DND-41 (cell line): ENCODE results near the gene MCTP1.
"Not testable (repeated sequence)": the region's sequence is repeated elsewhere in the genome, so short reads cannot be mapped to it uniquely, and the experiment has no call there.

Source experiments
- ATAC-seq: fragments of 200-7000 bp; cut with Tn5 transposase; 3 replicates; pipeline ENCODE4 v1.9.1; 2021; ENCODE audit warnings: low read depth; ENCODE audit not compliant: insufficient read depth
- DNase-seq: peaks from one replicate; pipeline ENCODE4 v3.0.0-alpha.2; 2020
- H2AFZ ChIP-seq: 2 replicates; pipeline ENCODE4 v1.6.0; 2012; ENCODE audit warnings: low read depth, low read length
- H3K27ac ChIP-seq: 2 replicates; pipeline ENCODE4 v1.5.1; 2012; ENCODE audit warnings: low read length, inconsistent platforms
- H3K27me3 ChIP-seq: fragments of 200-600 bp; sonication (generic); 2 replicates; pipeline ENCODE4 v1.6.0; 2012; ENCODE audit warnings: low read length, mild to moderate bottlenecking, inconsistent platforms; ENCODE audit not compliant: insufficient read depth, poor library complexity
- H3K36me3 ChIP-seq: 2 replicates; pipeline ENCODE4 v1.5.1; 2012; ENCODE audit warnings: low read length, inconsistent platforms; ENCODE audit not compliant: insufficient read depth
- H3K4me1 ChIP-seq: 2 replicates; pipeline ENCODE4 v1.5.1; 2012; ENCODE audit warnings: mild to moderate bottlenecking, low read length; ENCODE audit not compliant: insufficient read depth
- H3K4me2 ChIP-seq: 2 replicates; pipeline ENCODE4 v1.6.0; 2012; ENCODE audit warnings: mild to moderate bottlenecking, moderate library complexity, low read length, inconsistent platforms; ENCODE audit not compliant: insufficient read depth
- H3K4me3 ChIP-seq, 2 experiments: fragments of 200-600 bp in 1 of 2; shearing (Covaris generic) in 1 of 2; 2 replicates each; pipeline ENCODE4 v1.5.1; 2012 to 2016; ENCODE audit warnings: inconsistent platforms in 2 of 2, low read length in 2 of 2, mild to moderate bottlenecking in 2 of 2, low read depth in 1 of 2, moderate library complexity in 1 of 2
- H3K79me2 ChIP-seq: 2 replicates; pipeline ENCODE4 v1.6.0; 2012; ENCODE audit warnings: low read length, inconsistent platforms; ENCODE audit not compliant: insufficient read depth
- H3K9ac ChIP-seq: 2 replicates; pipeline ENCODE4 v1.6.0; 2012; ENCODE audit warnings: low read depth, mild to moderate bottlenecking, inconsistent platforms, low read length, moderate library complexity
- H3K9me3 ChIP-seq: 2 replicates; pipeline ENCODE4 v1.5.1; 2012; ENCODE audit warnings: low read length, moderate library complexity, mild to moderate bottlenecking, inconsistent platforms; ENCODE audit not compliant: insufficient read depth, severe bottlenecking
- H4K20me1 ChIP-seq: 2 replicates; pipeline ENCODE4 v1.6.0; 2012; ENCODE audit warnings: low read length; ENCODE audit not compliant: insufficient read depth
- EZH2 ChIP-seq: IDR thresholded peaks from 3 replicates; pipeline ENCODE4 v1.6.1; 2012; ENCODE audit warnings: borderline replicate concordance, low read depth, mild to moderate bottlenecking, moderate library complexity, low read length, inconsistent platforms; ENCODE audit not compliant: severe bottlenecking
- TF ChIP-seq, protein P1 (sequence below): IDR thresholded peaks from 2 replicates; pipeline ENCODE4 v1.5.1; 2012; ENCODE audit warnings: borderline replicate concordance, low read length, moderate library complexity, mild to moderate bottlenecking; ENCODE audit not compliant: poor library complexity, severe bottlenecking; ENCODE audit errors: extremely low read depth

The MCTP1 gene

DNA sequence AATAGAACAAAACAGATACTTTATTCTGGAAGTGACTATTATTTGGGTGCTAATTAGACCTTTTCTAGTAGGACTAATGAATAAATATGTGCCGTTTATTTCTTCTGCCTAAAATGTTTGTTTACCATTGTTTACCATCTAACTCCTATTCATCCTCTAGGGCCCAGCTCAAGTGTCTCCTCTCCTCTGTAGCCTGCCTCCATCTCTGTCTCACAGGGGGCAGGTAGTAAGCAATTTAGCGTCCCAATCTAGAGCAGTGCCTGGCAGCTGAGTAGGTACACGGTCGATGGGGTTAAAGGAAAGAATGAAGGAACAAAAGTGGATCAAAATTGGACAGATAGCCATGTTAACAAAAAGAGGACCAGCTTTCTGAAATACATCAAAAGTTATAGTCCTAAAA, 435.6 kb downstream of the MCTP1 start:
- Histone ChIP-seq H3K36me3 (no peaks in the 10 kb centered on the region), H3K9ac (no peak overlapping the region), H3K4me2 (no peak overlapping the region), H3K27ac (no peak overlapping the region), H4K20me1 (no peaks in the 10 kb centered on the region), H2AFZ (no peak overlapping the region), H3K4me3 (no peak overlapping the region), H3K9me3 (no peaks in the 10 kb centered on the region), H3K4me1 (no peaks in the 10 kb centered on the region), H3K27me3 (no peaks in the 10 kb centered on the region), H3K79me2 (no peaks in the 10 kb centered on the region)
- ATAC-seq (no peak), DNase-seq (no peak)
- TF ChIP-seq, protein P1, sequence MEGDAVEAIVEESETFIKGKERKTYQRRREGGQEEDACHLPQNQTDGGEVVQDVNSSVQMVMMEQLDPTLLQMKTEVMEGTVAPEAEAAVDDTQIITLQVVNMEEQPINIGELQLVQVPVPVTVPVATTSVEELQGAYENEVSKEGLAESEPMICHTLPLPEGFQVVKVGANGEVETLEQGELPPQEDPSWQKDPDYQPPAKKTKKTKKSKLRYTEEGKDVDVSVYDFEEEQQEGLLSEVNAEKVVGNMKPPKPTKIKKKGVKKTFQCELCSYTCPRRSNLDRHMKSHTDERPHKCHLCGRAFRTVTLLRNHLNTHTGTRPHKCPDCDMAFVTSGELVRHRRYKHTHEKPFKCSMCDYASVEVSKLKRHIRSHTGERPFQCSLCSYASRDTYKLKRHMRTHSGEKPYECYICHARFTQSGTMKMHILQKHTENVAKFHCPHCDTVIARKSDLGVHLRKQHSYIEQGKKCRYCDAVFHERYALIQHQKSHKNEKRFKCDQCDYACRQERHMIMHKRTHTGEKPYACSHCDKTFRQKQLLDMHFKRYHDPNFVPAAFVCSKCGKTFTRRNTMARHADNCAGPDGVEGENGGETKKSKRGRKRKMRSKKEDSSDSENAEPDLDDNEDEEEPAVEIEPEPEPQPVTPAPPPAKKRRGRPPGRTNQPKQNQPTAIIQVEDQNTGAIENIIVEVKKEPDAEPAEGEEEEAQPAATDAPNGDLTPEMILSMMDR: no peak
- no peak for TF ChIP-seq EZH2

DNA sequence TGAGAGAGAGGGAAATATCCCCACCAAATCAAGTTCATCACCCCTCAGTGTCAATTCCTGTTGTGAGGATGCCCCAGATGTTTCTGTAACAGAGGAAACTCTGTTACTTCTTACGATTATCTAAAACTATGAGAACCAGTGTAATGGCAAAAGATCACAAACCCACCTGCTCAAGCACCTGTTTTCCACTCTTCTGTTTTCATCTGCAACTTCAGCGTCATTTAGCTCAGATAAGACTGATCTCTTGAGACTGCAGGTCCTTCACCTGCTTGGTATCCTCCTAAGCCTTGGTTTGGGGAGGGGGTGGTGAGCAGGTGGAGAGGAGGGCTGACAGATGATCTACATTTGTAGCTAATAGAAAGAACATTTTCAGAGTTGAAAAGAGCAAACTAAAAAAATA, 437.2 kb downstream of the MCTP1 start:
- Histone ChIP-seq H3K36me3 (no peaks in the 10 kb centered on the region), H3K79me2 (no peaks in the 10 kb centered on the region), H3K9me3 (no peaks in the 10 kb centered on the region), H3K4me3 (no peak overlapping the region), H4K20me1 (no peaks in the 10 kb centered on the region), H3K9ac (no peak overlapping the region), H3K4me2 (no peak overlapping the region), H2AFZ (no peak overlapping the region), H3K27me3 (no peaks in the 10 kb centered on the region), H3K27ac (no peak overlapping the region), H3K4me1 (no peaks in the 10 kb centered on the region)
- no peak for TF ChIP-seq EZH2
- TF ChIP-seq, protein P1: no peak
- DNase-seq (no peak), ATAC-seq (no peak)

DNA sequence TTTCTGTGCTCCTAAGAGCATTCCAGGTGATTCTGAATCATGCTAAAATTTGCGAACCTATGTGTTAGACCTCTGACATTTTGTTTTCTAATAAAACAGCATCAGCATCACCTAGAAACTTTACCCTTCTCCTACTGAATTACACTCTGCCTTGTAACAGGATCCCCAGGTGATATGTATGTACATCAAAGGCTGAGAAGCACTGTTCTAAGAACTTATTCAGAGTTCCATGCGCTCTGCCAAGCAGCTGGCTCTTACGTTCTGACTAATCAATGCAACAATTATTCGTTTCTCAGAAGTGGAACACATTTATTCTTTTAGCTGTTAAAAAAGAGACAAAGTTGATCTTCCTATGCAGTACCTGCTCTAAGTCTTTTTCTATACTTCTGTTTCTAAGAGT, 437.9 kb downstream of the MCTP1 start:
- no peak for TF ChIP-seq EZH2
- TF ChIP-seq, protein P1: no peak
- ATAC-seq: no peak
- Histone ChIP-seq H3K4me2 (no peak overlapping the region), H3K36me3 (no peaks in the 10 kb centered on the region), H3K9ac (no peak overlapping the region), H3K27ac (no peak overlapping the region), H3K9me3 (no peaks in the 10 kb centered on the region), H3K79me2 (no peaks in the 10 kb centered on the region), H3K27me3 (no peaks in the 10 kb centered on the region), H2AFZ (no peak overlapping the region), H3K4me1 (no peaks in the 10 kb centered on the region), H4K20me1 (no peaks in the 10 kb centered on the region), H3K4me3 (no peak overlapping the region)
- DNase-seq: no peak

DNA sequence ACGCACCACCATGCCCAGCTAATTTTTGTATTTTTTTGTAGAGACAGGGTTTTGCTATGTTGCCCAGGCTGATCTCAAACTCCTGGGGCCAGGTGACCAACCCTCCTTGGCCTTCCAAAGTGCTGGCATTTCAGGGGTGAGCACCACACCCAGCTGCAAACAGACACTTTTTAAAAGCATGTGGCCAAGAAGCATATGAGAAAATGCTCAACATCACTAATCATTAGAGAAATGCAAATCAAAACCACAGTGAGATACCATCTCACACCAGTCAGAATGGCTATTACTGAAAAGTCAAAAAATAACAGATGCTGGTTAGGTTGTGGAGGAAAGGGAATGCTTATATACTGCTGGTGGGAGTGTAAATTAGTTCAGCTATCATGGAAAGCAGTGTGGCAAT, 439.2 kb downstream of the MCTP1 start:
- H3K4me1 ChIP-seq, ATAC-seq, H3K79me2 ChIP-seq, H3K27me3 ChIP-seq, H2AFZ ChIP-seq, H3K4me2 ChIP-seq, H3K9me3 ChIP-seq, H3K27ac ChIP-seq, H4K20me1 ChIP-seq, DNase-seq, H3K36me3 ChIP-seq, H3K4me3 ChIP-seq, H3K9ac ChIP-seq: not testable (repeated sequence)
